Liver (tissue), 9 donors: ENCODE measurements around the gene PEX14. TPM values are rescaled to one million over a fixed set of nuclear protein-coding genes. Genes with fewer than 3 reads are reported as not detected.

Experiments used
- DNase-seq: peaks from one replicate; pipeline ENCODE4 v3.0.0-alpha.2; 2017; ENCODE audit warnings: low spot score
- H3K27ac ChIP-seq, 2 donors: one replicate each; pipeline ENCODE4 v1.7.0; 2013; ENCODE audit warnings: inconsistent platforms in 2 of 2, low read length in 2 of 2, control low read depth in 1 of 2, low read depth in 1 of 2, mild to moderate bottlenecking in 1 of 2
- H3K27me3 ChIP-seq, 4 donors: one replicate each; pipeline versions ENCODE4 v1.6.1 to v1.7.0; 2013; ENCODE audit warnings: low read length in 3 of 4, inconsistent platforms in 1 of 4, mild to moderate bottlenecking in 1 of 4, moderate library complexity in 1 of 4; ENCODE audit not compliant: control insufficient read depth in 4 of 4, insufficient read depth in 4 of 4
- H3K36me3 ChIP-seq, 4 donors: one replicate each; pipeline versions ENCODE4 v1.6.1 to v1.7.0; 2013; ENCODE audit warnings: low read length in 3 of 4, mild to moderate bottlenecking in 3 of 4, low read depth in 1 of 4, moderate library complexity in 1 of 4; ENCODE audit not compliant: control insufficient read depth in 4 of 4, insufficient read depth in 3 of 4
- H3K4me1 ChIP-seq, 4 donors: one replicate each; pipeline versions ENCODE4 v1.6.1 to v1.7.0; 2013; ENCODE audit warnings: low read length in 3 of 4, mild to moderate bottlenecking in 3 of 4, moderate library complexity in 1 of 4; ENCODE audit not compliant: control insufficient read depth in 4 of 4, insufficient read depth in 4 of 4
- H3K4me3 ChIP-seq, 3 donors: one replicate each; pipeline versions ENCODE4 v1.6.1 to v1.7.0; 2013; ENCODE audit warnings: low read length in 3 of 3, control low read depth in 1 of 3, low read depth in 1 of 3, mild to moderate bottlenecking in 1 of 3
- H3K9ac ChIP-seq, 2 donors: one replicate each; pipeline ENCODE4 v1.7.0; 2013; ENCODE audit warnings: low read length in 2 of 2, mild to moderate bottlenecking in 2 of 2, moderate library complexity in 2 of 2, control low read depth in 1 of 2, low read depth in 1 of 2
- H3K9me3 ChIP-seq, 4 donors: one replicate each; pipeline versions ENCODE4 v1.6.1 to v1.7.0; 2013; ENCODE audit warnings: low read length in 3 of 4; ENCODE audit not compliant: control insufficient read depth in 4 of 4
- ATF3 ChIP-seq: IDR thresholded peaks from 2 replicates; pipeline ENCODE4 v1.6.1; 2016; ENCODE audit warnings: antibody characterized with exemption
- EGR1 ChIP-seq, 2 donors: IDR thresholded peaks; 2 replicates each; pipeline ENCODE4 v1.6.1; 2016 to 2018; ENCODE audit warnings: antibody characterized with exemption in 2 of 2, low read depth in 2 of 2
- FOXA1 ChIP-seq: IDR thresholded peaks from 2 replicates; pipeline ENCODE4 v1.6.1; 2016; ENCODE audit warnings: antibody characterized with exemption
- FOXA2 ChIP-seq: IDR thresholded peaks from 2 replicates; pipeline ENCODE4 v1.6.1; 2016; ENCODE audit warnings: antibody characterized with exemption
- GABPA ChIP-seq, 2 donors: IDR thresholded peaks in 1 of 2; conservative IDR thresholded peaks in 1 of 2; 2 replicates each; pipeline ENCODE4 v1.6.1; 2016; ENCODE audit warnings: antibody characterized with exemption in 2 of 2, mild to moderate bottlenecking in 1 of 2, moderate library complexity in 1 of 2
- HNF4A ChIP-seq, 2 donors: conservative IDR thresholded peaks; 2 replicates each; pipeline ENCODE4 v1.6.1; 2016; ENCODE audit warnings: antibody characterized with exemption in 2 of 2, mild to moderate bottlenecking in 2 of 2
- HNF4G ChIP-seq: IDR thresholded peaks from 2 replicates; pipeline ENCODE4 v1.6.1; 2016; ENCODE audit warnings: antibody characterized with exemption
- JUND ChIP-seq, 2 donors: IDR thresholded peaks; 2 replicates each; pipeline ENCODE4 v1.6.1; 2016; ENCODE audit warnings: antibody characterized with exemption in 2 of 2
- MAX ChIP-seq: IDR thresholded peaks from 2 replicates; pipeline ENCODE4 v1.6.1; 2016; ENCODE audit warnings: antibody characterized with exemption
- NR2F2 ChIP-seq: IDR thresholded peaks from 2 replicates; pipeline ENCODE4 v1.6.1; 2016; ENCODE audit warnings: antibody characterized with exemption
- RAD21 ChIP-seq, 2 donors: IDR thresholded peaks; 2 replicates each; pipeline ENCODE4 v1.6.1; 2016; ENCODE audit warnings: antibody characterized with exemption in 2 of 2, mild to moderate bottlenecking in 2 of 2
- REST ChIP-seq: IDR thresholded peaks from 2 replicates; pipeline ENCODE4 v1.6.1; 2016; ENCODE audit warnings: antibody characterized with exemption, mild to moderate bottlenecking
- RXRA ChIP-seq, 2 donors: IDR thresholded peaks; 2 replicates each; pipeline ENCODE4 v1.6.1; 2017 to 2018; ENCODE audit warnings: antibody characterized with exemption in 2 of 2, mild to moderate bottlenecking in 1 of 2
- SP1 ChIP-seq: IDR thresholded peaks from 2 replicates; pipeline ENCODE4 v1.6.1; 2018; ENCODE audit warnings: antibody characterized with exemption, mild to moderate bottlenecking
- TAF1 ChIP-seq: conservative IDR thresholded peaks from 2 replicates; pipeline ENCODE4 v1.6.1; 2016; ENCODE audit warnings: antibody characterized with exemption, mild to moderate bottlenecking
- YY1 ChIP-seq: IDR thresholded peaks from 2 replicates; pipeline ENCODE4 v1.6.1; 2016; ENCODE audit warnings: antibody characterized with exemption, mild to moderate bottlenecking
- ZBTB33 ChIP-seq: IDR thresholded peaks from 2 replicates; pipeline ENCODE4 v1.6.1; 2016; ENCODE audit warnings: antibody characterized with exemption
- WGBS: extraction: QIAGEN DNeasy Blood & Tissue Kit; methylation state at CpG from one replicate; pipeline ENCODE4 v1.1.7; 2013; 5-methylcytosine and 5-hydroxymethylcytosine counted together
- polyA plus RNA-seq, 2 donors: library from polyadenylated mRNA; stranded (reverse) in 1 of 2; unstranded in 1 of 2; fragments of 200-250 nt in 1 of 2; fragments of >200 nt in 1 of 2; fragmentation: Nextera tagmentation in 1 of 2; extraction: Ambion mirVana in 1 of 2; gene quantifications; one replicate each; pipeline versions ENCODE4 v1.2.1 to v1.2.3, GENCODE V29; 2013 to 2015
- total RNA-seq, 2 donors: library from RNA; depleted of rRNA; stranded (reverse); fragments of >200 nt; gene quantifications; one replicate each; pipeline ENCODE4 v1.2.3, GENCODE V29; 2014
- TF ChIP-seq, protein P1 (sequence below): fragments of 150-350 bp; IDR thresholded peaks from 2 replicates; pipeline ENCODE4 v1.5.1; 2017; ENCODE audit warnings: improper control_type of control experiment, low read depth, low read length; ENCODE audit not compliant: missing input control
- donor health status: healthy.
- donor health status: healthy.
- donor health status: healthy.
- donor health status: healthy.
- donor health status: healthy.

PEX14 gene
- total and polyA plus RNA-seq, 4 donors: 7.1 to 16.1 (median 11.7) TPM

- WGBS: 45% methylated on average over 1 of the region's 1 CpG
- Histone ChIP-seq H3K9ac (no peak overlapping the region), H3K9me3 (no peaks in the 10 kb centered on the region), H3K4me3 (no peak overlapping the region), H3K4me1 (no peaks in the 10 kb centered on the region), H3K36me3 (peaks cover 0 to 8% (median 2%) of the 10 kb centered on the region in 4 donors), H3K27me3 (no peaks in the 10 kb centered on the region), H3K27ac (no peak overlapping the region)
- DNase-seq: no peak
- TF ChIP-seq YY1 (no peak), HNF4G (no peak), RAD21 (IDR thresholded peaks at IDR 0.05) (no peak), FOXA2 (no peak), MAX (no peak), HNF4A (conservative IDR thresholded peaks at IDR 0.05) (no peak), RXRA (IDR thresholded peaks at IDR 0.05) (no peak), ATF3 (no peak), ZBTB33 (no peak), JUND (IDR thresholded peaks at IDR 0.05) (no peak), FOXA1 (no peak), REST (no peak), NR2F2 (no peak), GABPA (IDR thresholded peaks at IDR 0.05 in 1 of 2, conservative IDR thresholded peaks at IDR 0.05 in 1 of 2) (no peak), EGR1 (IDR thresholded peaks at IDR 0.05; ENCODE audit: low read depth in 2 of 2) (no peak), SP1 (no peak), TAF1 (no peak)
- TF ChIP-seq, protein P1, sequence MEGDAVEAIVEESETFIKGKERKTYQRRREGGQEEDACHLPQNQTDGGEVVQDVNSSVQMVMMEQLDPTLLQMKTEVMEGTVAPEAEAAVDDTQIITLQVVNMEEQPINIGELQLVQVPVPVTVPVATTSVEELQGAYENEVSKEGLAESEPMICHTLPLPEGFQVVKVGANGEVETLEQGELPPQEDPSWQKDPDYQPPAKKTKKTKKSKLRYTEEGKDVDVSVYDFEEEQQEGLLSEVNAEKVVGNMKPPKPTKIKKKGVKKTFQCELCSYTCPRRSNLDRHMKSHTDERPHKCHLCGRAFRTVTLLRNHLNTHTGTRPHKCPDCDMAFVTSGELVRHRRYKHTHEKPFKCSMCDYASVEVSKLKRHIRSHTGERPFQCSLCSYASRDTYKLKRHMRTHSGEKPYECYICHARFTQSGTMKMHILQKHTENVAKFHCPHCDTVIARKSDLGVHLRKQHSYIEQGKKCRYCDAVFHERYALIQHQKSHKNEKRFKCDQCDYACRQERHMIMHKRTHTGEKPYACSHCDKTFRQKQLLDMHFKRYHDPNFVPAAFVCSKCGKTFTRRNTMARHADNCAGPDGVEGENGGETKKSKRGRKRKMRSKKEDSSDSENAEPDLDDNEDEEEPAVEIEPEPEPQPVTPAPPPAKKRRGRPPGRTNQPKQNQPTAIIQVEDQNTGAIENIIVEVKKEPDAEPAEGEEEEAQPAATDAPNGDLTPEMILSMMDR: no peak
Measured at GRCh38 chr1:10546896-10547295, 72.1 kb downstream of the PEX14 start.
